ENCODE results near the gene MAGT1.
"Not testable (repeated sequence)": the region's sequence is repeated elsewhere in the genome, so short reads cannot be mapped to it uniquely, and the experiment has no call there.

The MAGT1 gene

GRCh38 chrX:77831544-77831943, 63.7 kb downstream of the MAGT1 start:
- not testable (repeated sequence) for DNase-seq (ENCODE audit: low read depth, low spot score)

GRCh38 chrX:77821989-77822388, 73.2 kb downstream of the MAGT1 start:
- DNase-seq (ENCODE audit: low read depth, low spot score): not testable (repeated sequence)

- DNase-seq (ENCODE audit: low read depth, low spot score): no peak
These were observed 75.0 kb downstream of the MAGT1 start for GRCh38 chrX:77820091-77820727.

GRCh38 chrX:77814210-77814609, 81.0 kb downstream of the MAGT1 start:
- no peak for DNase-seq (ENCODE audit: low read depth, low spot score)

- no peak for DNase-seq (ENCODE audit: low read depth, low spot score)
These were observed 93.0 kb downstream of the MAGT1 start for GRCh38 chrX:77802201-77802600.

- DNase-seq (ENCODE audit: low read depth, low spot score): no peak
These were observed 100.1 kb downstream of the MAGT1 start for GRCh38 chrX:77795124-77795523.

- DNase-seq (ENCODE audit: low read depth, low spot score): no peak
These were observed 101.3 kb downstream of the MAGT1 start for GRCh38 chrX:77793946-77794345.

GRCh38 chrX:77788050-77788449, 107.2 kb downstream of the MAGT1 start:
- no peak for DNase-seq (ENCODE audit: low read depth, low spot score)

GRCh38 chrX:77786365-77786680, 108.9 kb downstream of the MAGT1 start:
- DNase-seq (ENCODE audit: low read depth, low spot score): no peak

- peak; percentile 55 for DNase-seq (ENCODE audit: low read depth, low spot score)
These were observed 109.5 kb downstream of the MAGT1 start, which contains the start of gene ATRX for GRCh38 chrX:77785486-77786364. TSS of gene ATRX (minus strand) at chrX:77786216. CDS start at chrX:77786001, 215 bp downstream.

- DNase-seq (ENCODE audit: low read depth, low spot score): no peak
These were observed 115.5 kb downstream of the MAGT1 start for GRCh38 chrX:77779695-77780094.

GRCh38 chrX:77776659-77777058, 118.6 kb downstream of the MAGT1 start:
- no peak for DNase-seq (ENCODE audit: low read depth, low spot score)
